WTC11 (cell line): ENCODE data around the gene CABCOCO1. TPM values are rescaled to one million over a fixed set of nuclear protein-coding genes. Genes with fewer than 3 reads are reported as not detected.

Experiments used
- ATAC-seq: fragments of 200-7000 bp; cut with Tn5 transposase; 2 replicates; pipeline ENCODE4 v1.10.0; 2021; ENCODE audit warnings: mild to moderate bottlenecking, moderate library complexity
- CTCF ChIA-PET: fragments of 300-600 bp; sonication (Branson Sonifier 250); formaldehyde crosslinking; loops from one replicate; lab custom pipeline; 2021; ENCODE audit warnings: antibody characterized with exemption; lab: Charles Lee
- POLR2A ChIA-PET: fragments of 350-600 bp; sonication (Branson Sonifier 250); formaldehyde crosslinking; loops from one replicate; lab custom pipeline; 2021; ENCODE audit warnings: antibody characterized with exemption; lab: Charles Lee
- DNase-seq: peaks from one replicate; pipeline ENCODE4 v3.0.0; 2021; ENCODE audit warnings: low spot score
- H3K27ac Mint-ChIP-seq: 2 replicates; pipeline ENCODE4 v1.8.0; 2021; ENCODE audit warnings: mixed read lengths
- H3K27me3 Mint-ChIP-seq: 2 replicates; pipeline ENCODE4 v1.8.0; 2021; ENCODE audit warnings: low read depth, mild to moderate bottlenecking, moderate library complexity, mixed read lengths
- H3K36me3 Mint-ChIP-seq: 2 replicates; pipeline ENCODE4 v1.8.0; 2021; ENCODE audit warnings: mixed read lengths
- H3K4me1 Mint-ChIP-seq: 2 replicates; pipeline ENCODE4 v1.8.0; 2022; ENCODE audit warnings: mixed read lengths
- H3K4me3 Mint-ChIP-seq: 2 replicates; pipeline ENCODE4 v1.8.0; 2021; ENCODE audit warnings: mild to moderate bottlenecking, moderate library complexity, mixed read lengths
- H3K9me3 Mint-ChIP-seq: 2 replicates; pipeline ENCODE4 v1.8.0; 2021; ENCODE audit warnings: mixed read lengths
- AFF4 ChIP-seq: sonication (generic); formaldehyde crosslinking; IDR thresholded peaks from 2 replicates; pipeline ENCODE4 v1.8.1; 2023; ENCODE audit warnings: mild to moderate bottlenecking, missing genetic modification reagents, borderline replicate concordance
- CDX4 ChIP-seq: fragments of 250-450 bp; sonication (Bioruptor Pico); IDR thresholded peaks from 2 replicates; pipeline ENCODE4 v1.9.0; 2021; ENCODE audit warnings: moderate library complexity, mild to moderate bottlenecking, inconsistent platforms, borderline replicate concordance
- CREB1 ChIP-seq: sonication (generic); formaldehyde crosslinking; IDR thresholded peaks from 2 replicates; pipeline ENCODE4 v1.8.0; 2023; ENCODE audit warnings: mild to moderate bottlenecking, missing genetic modification reagents
- CTCF ChIP-seq: fragments of 200-600 bp; IDR thresholded peaks from 2 replicates; pipeline ENCODE4 v1.8.0; 2022; ENCODE audit warnings: antibody characterized with exemption
- E2F4 ChIP-seq: sonication (generic); formaldehyde crosslinking; IDR thresholded peaks from 2 replicates; pipeline ENCODE4 v1.8.1; 2022; ENCODE audit warnings: low read depth, mild to moderate bottlenecking, moderate library complexity, missing genetic modification reagents, borderline replicate concordance
- ELF4 ChIP-seq: sonication (generic); formaldehyde crosslinking; IDR thresholded peaks from 2 replicates; pipeline ENCODE4 v1.8.1; 2022; ENCODE audit warnings: low read depth, mild to moderate bottlenecking, moderate library complexity, missing genetic modification reagents
- EMX1 ChIP-seq: fragments of 250-450 bp; sonication (Bioruptor Pico); IDR thresholded peaks from 2 replicates; pipeline ENCODE4 v1.8.0; 2021; ENCODE audit warnings: mild to moderate bottlenecking
- ESRRA ChIP-seq: sonication (generic); formaldehyde crosslinking; IDR thresholded peaks from 2 replicates; pipeline ENCODE4 v1.8.1; 2022; ENCODE audit warnings: mild to moderate bottlenecking, missing genetic modification reagents, borderline replicate concordance
- FOXP4 ChIP-seq: sonication (generic); formaldehyde crosslinking; IDR thresholded peaks from 2 replicates; pipeline ENCODE4 v1.8.0; 2022; ENCODE audit warnings: mild to moderate bottlenecking, missing genetic modification reagents
- HMGA2 ChIP-seq: fragments of 250-450 bp; sonication (Bioruptor Pico); IDR thresholded peaks from 2 replicates; pipeline ENCODE4 v1.4.0; 2021; ENCODE audit warnings: mild to moderate bottlenecking, moderate library complexity
- RELA ChIP-seq: sonication (generic); formaldehyde crosslinking; IDR thresholded peaks from 2 replicates; pipeline ENCODE4 v1.8.1; 2022; ENCODE audit warnings: missing genetic modification reagents, mild to moderate bottlenecking, borderline replicate concordance
- RORB ChIP-seq: fragments of 250-450 bp; sonication (Bioruptor Pico); IDR thresholded peaks from 2 replicates; pipeline ENCODE4 v1.9.0; 2021; ENCODE audit warnings: mild to moderate bottlenecking
- SOX15 ChIP-seq: fragments of 250-450 bp; sonication (Bioruptor Pico); IDR thresholded peaks from 2 replicates; pipeline ENCODE4 v1.9.0; 2021; ENCODE audit warnings: mild to moderate bottlenecking
- SP1 ChIP-seq: sonication (generic); formaldehyde crosslinking; conservative IDR thresholded peaks from 2 replicates; pipeline ENCODE4 v1.8.1; 2022; ENCODE audit warnings: missing genetic modification reagents
- USF2 ChIP-seq: sonication (generic); formaldehyde crosslinking; IDR thresholded peaks from 2 replicates; pipeline ENCODE4 v1.8.1; 2023; ENCODE audit warnings: mild to moderate bottlenecking, missing genetic modification reagents, moderate library complexity
- ZBTB21 ChIP-seq: sonication (generic); formaldehyde crosslinking; IDR thresholded peaks from 2 replicates; pipeline ENCODE4 v1.8.1; 2023; ENCODE audit warnings: mild to moderate bottlenecking, missing genetic modification reagents, borderline replicate concordance
- ZNF416 ChIP-seq: fragments of 250-450 bp; sonication (Bioruptor Pico); IDR thresholded peaks from 2 replicates; pipeline ENCODE4 v1.9.0; 2021; ENCODE audit warnings: mild to moderate bottlenecking, inconsistent platforms
- ZNF512 ChIP-seq: sonication (generic); formaldehyde crosslinking; IDR thresholded peaks from 2 replicates; pipeline ENCODE4 v1.8.1; 2022; ENCODE audit warnings: missing genetic modification reagents, borderline replicate concordance
- total RNA-seq: library from RNA; stranded (reverse); gene quantifications from 3 replicates; pipeline ENCODE4 v1.2.3, GENCODE V29; 2021

CABCOCO1 gene
- total RNA-seq, 1 experiment from 2014 or later, result not detected

- TF ChIP-seq E2F4 (CRISPR knock-in tag) (no peak), HMGA2 (CRISPR knock-in tag) (no peak)
Observed at GRCh38 chr10:61701706-61702105, 39.0 kb downstream of the CABCOCO1 start (continued).

GRCh38 chr10:61702584-61702983, 39.9 kb downstream of the CABCOCO1 start:
- H3K36me3 Mint-ChIP-seq, result no peaks in the 10 kb centered on the region
- no peak for DNase-seq
- TF ChIP-seq CDX4 (CRISPR knock-in tag) (no peak), SOX15 (no peak), CREB1 (CRISPR knock-in tag) (no peak), SP1 (CRISPR knock-in tag) (no peak), CTCF (no peak)
- H3K9me3 Mint-ChIP-seq, result no peaks in the 10 kb centered on the region
- CTCF ChIA-PET, result no interaction called here
- POLR2A ChIA-PET, result no interaction called here
- H3K4me1 Mint-ChIP-seq, result no peaks in the 10 kb centered on the region
- ATAC-seq, result no peak
- H3K4me3 Mint-ChIP-seq, result no peak overlapping the region
- no peaks in the 10 kb centered on the region for H3K27me3 Mint-ChIP-seq
- no peak overlapping the region for H3K27ac Mint-ChIP-seq

- no peak overlapping the region for H3K27ac Mint-ChIP-seq
- no peaks in the 10 kb centered on the region for H3K36me3 Mint-ChIP-seq
- no peaks in the 10 kb centered on the region for H3K9me3 Mint-ChIP-seq
- H3K4me3 Mint-ChIP-seq, result no peak overlapping the region
- ATAC-seq, result no peak
- TF ChIP-seq RORB (no peak), FOXP4 (CRISPR knock-in tag) (no peak), ELF4 (no peak), ZNF416 (no peak), SP1 (CRISPR knock-in tag) (no peak), ZNF512 (CRISPR knock-in tag) (no peak), AFF4 (CRISPR knock-in tag) (no peak), CDX4 (CRISPR knock-in tag) (no peak), ESRRA (CRISPR knock-in tag) (no peak), EMX1 (CRISPR knock-in tag) (no peak), ZBTB21 (CRISPR knock-in tag) (no peak), USF2 (no peak), RELA (CRISPR knock-in tag) (no peak)
- H3K4me1 Mint-ChIP-seq, result no peaks in the 10 kb centered on the region
- ChIA-PET POLR2A (no interaction called here), CTCF (no interaction called here)
- DNase-seq, result no peak
- H3K27me3 Mint-ChIP-seq, result no peaks in the 10 kb centered on the region
Observed at GRCh38 chr10:61705022-61705613, 42.4 kb downstream of the CABCOCO1 start.
